ENCODE measurements around the gene PCDHA1.

DNA sequence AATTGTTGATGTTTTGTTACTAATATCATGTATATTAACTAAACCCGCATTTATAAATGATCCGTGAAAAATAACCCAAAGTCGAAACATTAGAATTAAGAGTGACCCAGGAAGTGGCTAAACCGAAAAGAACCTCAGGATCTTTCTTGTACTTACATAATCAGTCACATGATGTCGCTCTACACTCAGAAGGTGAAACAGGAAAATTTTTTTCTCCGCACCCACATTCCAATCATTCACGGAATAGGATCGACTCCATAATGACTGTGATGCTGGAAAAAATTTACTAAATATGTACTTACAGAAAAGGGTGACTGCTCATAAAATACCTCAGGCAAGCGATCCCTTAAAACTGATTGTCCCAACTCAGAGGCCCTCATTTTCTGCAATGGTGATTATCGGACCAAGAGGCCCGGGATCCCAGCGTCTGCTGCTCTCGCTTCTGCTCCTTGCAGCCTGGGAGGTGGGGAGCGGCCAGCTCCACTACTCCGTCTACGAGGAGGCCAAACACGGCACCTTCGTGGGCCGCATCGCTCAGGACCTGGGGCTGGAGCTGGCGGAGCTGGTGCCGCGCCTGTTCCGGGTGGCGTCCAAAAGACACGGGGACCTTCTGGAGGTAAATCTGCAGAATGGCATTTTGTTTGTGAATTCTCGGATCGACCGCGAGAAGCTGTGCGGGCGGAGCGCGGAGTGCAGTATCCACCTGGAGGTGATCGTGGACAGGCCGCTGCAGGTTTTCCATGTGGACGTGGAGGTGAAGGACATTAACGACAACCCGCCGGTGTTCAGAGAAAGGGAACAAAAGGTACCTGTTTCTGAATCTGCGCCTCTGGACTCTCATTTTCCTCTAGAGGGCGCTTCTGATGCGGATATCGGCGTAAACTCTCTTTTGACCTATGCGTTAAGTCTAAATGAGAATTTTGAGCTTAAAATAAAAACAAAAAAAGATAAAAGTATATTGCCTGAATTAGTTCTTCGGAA lies 89.4 kb downstream of the PCDHA1 start, which contains the start of gene PCDHA12:
- TF ChIP-seq, protein P1, sequence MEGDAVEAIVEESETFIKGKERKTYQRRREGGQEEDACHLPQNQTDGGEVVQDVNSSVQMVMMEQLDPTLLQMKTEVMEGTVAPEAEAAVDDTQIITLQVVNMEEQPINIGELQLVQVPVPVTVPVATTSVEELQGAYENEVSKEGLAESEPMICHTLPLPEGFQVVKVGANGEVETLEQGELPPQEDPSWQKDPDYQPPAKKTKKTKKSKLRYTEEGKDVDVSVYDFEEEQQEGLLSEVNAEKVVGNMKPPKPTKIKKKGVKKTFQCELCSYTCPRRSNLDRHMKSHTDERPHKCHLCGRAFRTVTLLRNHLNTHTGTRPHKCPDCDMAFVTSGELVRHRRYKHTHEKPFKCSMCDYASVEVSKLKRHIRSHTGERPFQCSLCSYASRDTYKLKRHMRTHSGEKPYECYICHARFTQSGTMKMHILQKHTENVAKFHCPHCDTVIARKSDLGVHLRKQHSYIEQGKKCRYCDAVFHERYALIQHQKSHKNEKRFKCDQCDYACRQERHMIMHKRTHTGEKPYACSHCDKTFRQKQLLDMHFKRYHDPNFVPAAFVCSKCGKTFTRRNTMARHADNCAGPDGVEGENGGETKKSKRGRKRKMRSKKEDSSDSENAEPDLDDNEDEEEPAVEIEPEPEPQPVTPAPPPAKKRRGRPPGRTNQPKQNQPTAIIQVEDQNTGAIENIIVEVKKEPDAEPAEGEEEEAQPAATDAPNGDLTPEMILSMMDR (IDR thresholded peaks at IDR 0.05) = no peak
- no peak for TF ChIP-seq POLR2A (IDR thresholded peaks at IDR 0.05)

Measured in uterus (tissue), 2 donors.